ENCODE results near the gene EML4.
"Not testable (repeated sequence)": the region's sequence is repeated elsewhere in the genome, so short reads cannot be mapped to it uniquely, and the experiment has no call there.

EML4 gene

GRCh38 chr2:42268528-42269151 lies 99.5 kb downstream of the EML4 start:
- no peak for DNase-seq

- DNase-seq = no peak
Measured at GRCh38 chr2:42270757-42271156, 101.6 kb downstream of the EML4 start.

- DNase-seq = not testable (repeated sequence)
Measured at GRCh38 chr2:42271246-42271645, 102.1 kb downstream of the EML4 start.

GRCh38 chr2:42274863-42275262 lies 105.7 kb downstream of the EML4 start:
- no peak for DNase-seq

GRCh38 chr2:42281416-42282081 lies 112.4 kb downstream of the EML4 start:
- no peak for DNase-seq

- DNase-seq = no peak
Measured at GRCh38 chr2:42284019-42284418, 114.9 kb downstream of the EML4 start.

- DNase-seq = no peak
Measured at GRCh38 chr2:42286268-42286946, 117.3 kb downstream of the EML4 start.

- DNase-seq = no peak
Measured at GRCh38 chr2:42288811-42289210, 119.7 kb downstream of the EML4 start.

GRCh38 chr2:42289222-42289621 lies 120.1 kb downstream of the EML4 start:
- no peak for DNase-seq

GRCh38 chr2:42290005-42290404 lies 120.9 kb downstream of the EML4 start:
- no peak for DNase-seq

GRCh38 chr2:42293019-42293418 lies 123.9 kb downstream of the EML4 start:
- no peak for DNase-seq

- no peak for DNase-seq
Measured at GRCh38 chr2:42296226-42296625, 127.1 kb downstream of the EML4 start.

GRCh38 chr2:42297322-42297936 lies 128.3 kb downstream of the EML4 start:
- no peak for DNase-seq

GRCh38 chr2:42298132-42298531 lies 129.0 kb downstream of the EML4 start:
- DNase-seq = no peak

- DNase-seq = no peak
Measured at GRCh38 chr2:42298996-42299754, 130.0 kb downstream of the EML4 start.

GRCh38 chr2:42300527-42300926 lies 131.4 kb downstream of the EML4 start:
- no peak for DNase-seq

- no peak for DNase-seq
Measured at GRCh38 chr2:42303252-42303651, 134.1 kb downstream of the EML4 start.

- DNase-seq = no peak
Measured at GRCh38 chr2:42304059-42304713, 135.0 kb downstream of the EML4 start.

- DNase-seq = no peak
Measured at GRCh38 chr2:42307180-42307579, 138.0 kb downstream of the EML4 start.

- no peak for DNase-seq
Measured at GRCh38 chr2:42309366-42309765, 140.2 kb downstream of the EML4 start.

- DNase-seq = no peak
Measured at GRCh38 chr2:42310007-42310515, 140.9 kb downstream of the EML4 start.

- no peak for DNase-seq
Measured at GRCh38 chr2:42312106-42312505, 143.0 kb downstream of the EML4 start.
